Pancreas (tissue), 10 donors: Measurements from ENCODE around the gene RBM20. TPM values are rescaled to one million over a fixed set of nuclear protein-coding genes. Genes with fewer than 3 reads are reported as not detected.

ENCODE experiments used
- ATAC-seq, 4 donors: fragments of 200-7000 bp; cut with Tn5 transposase; one replicate each; pipeline versions ENCODE4 v1.8.0 to v1.9.1; 2020; ENCODE audit warnings: mild to moderate bottlenecking in 4 of 4, moderate library complexity in 4 of 4
- DNase-seq, 6 donors: peaks; one replicate each; pipeline ENCODE4 v3.0.0-alpha.2; 2020
- FAIRE-seq: peaks from 2 replicates; lab custom pipeline; 2012; peaks lifted over from hg19 to GRCh38; lab: Jason Lieb, UNC
- H3K27ac ChIP-seq, 4 donors: fragments of 200-600 bp; sonication (generic); 1 replicate in 3 of 4; 2 replicates in 1 of 4; pipeline versions ENCODE4 v1.5.0 to v1.8.0; 2020
- H3K27me3 ChIP-seq, 4 donors: fragments of 200-600 bp; one replicate each; pipeline ENCODE4 v1.8.0; 2021
- H3K36me3 ChIP-seq, 3 donors: fragments of 200-600 bp; sonication (generic) in 1 of 3; one replicate each; pipeline versions ENCODE4 v1.5.0 to v1.8.0; 2020 to 2021
- H3K4me1 ChIP-seq, 3 donors: fragments of 200-600 bp; one replicate each; pipeline ENCODE4 v1.8.0; 2021
- H3K4me3 ChIP-seq, 4 donors: fragments of 200-600 bp; sonication (generic) in 2 of 4; one replicate each; pipeline versions ENCODE4 v1.5.0 to v1.8.0; 2020 to 2021
- H3K9me3 ChIP-seq, 4 donors: fragments of 200-600 bp; one replicate each; pipeline ENCODE4 v1.8.0; 2021
- CTCF ChIP-seq, 4 donors: fragments of 200-600 bp; sonication (generic) in 3 of 4; IDR thresholded peaks; one replicate each; pipeline versions ENCODE4 v1.5.0 to v1.8.0; 2021; ENCODE audit warnings: antibody characterized with exemption in 4 of 4
- WGBS, 2 donors: extraction: QIAGEN DNeasy Blood & Tissue Kit; methylation state at CpG; one replicate each; pipeline ENCODE4 v1.1.7; 2013; 5-methylcytosine and 5-hydroxymethylcytosine counted together
- intact Hi-C, 3 donors: fragments of 100-400 bp; cut with DNase I; formaldehyde crosslinking; loops; one replicate each; pipeline versions ENCODE4 v1.11.1 to v1.14.2; 2022
- polyA plus RNA-seq, 2 donors: library from polyadenylated mRNA; stranded (reverse); fragments of 200-250 nt; gene quantifications; one replicate each; pipeline ENCODE4 v1.2.3, GENCODE V29; 2013
- total RNA-seq, 6 donors: library from RNA; stranded (reverse); fragmentation: NEBNext Ultra II Directional in 4 of 6; extraction: Animal tissue kit (Norgen Biotek cat#: 25700) in 4 of 6; gene quantifications; one replicate each; pipeline versions ENCODE4 v1.2.1 to v1.2.4, GENCODE V29; 2021 to 2023
- donor health status: healthy with polysubstance abuse.
- donor health status: DM: no; HTN: no; CAD: no; lungs with moderate emphysema.
- donor health status: DM: no; HTN: no; CAD: no.
- donor health status: control.
- donor health status: control.
- donor health status: Bipolar disorder and iron deficiency.
- donor health status: DM: yes; HTN: yes; CAD: no.
- donor health status: DM: no; HTN: no; CAD: no.
- donor health status: DM: no; HTN: no; CAD: no.
- donor health status: DM: yes; HTN: yes; CAD: no.

The RBM20 gene
- total and polyA plus RNA-seq, 8 donors, result 0.79 to 23.6 (median 3.7) TPM

DNA sequence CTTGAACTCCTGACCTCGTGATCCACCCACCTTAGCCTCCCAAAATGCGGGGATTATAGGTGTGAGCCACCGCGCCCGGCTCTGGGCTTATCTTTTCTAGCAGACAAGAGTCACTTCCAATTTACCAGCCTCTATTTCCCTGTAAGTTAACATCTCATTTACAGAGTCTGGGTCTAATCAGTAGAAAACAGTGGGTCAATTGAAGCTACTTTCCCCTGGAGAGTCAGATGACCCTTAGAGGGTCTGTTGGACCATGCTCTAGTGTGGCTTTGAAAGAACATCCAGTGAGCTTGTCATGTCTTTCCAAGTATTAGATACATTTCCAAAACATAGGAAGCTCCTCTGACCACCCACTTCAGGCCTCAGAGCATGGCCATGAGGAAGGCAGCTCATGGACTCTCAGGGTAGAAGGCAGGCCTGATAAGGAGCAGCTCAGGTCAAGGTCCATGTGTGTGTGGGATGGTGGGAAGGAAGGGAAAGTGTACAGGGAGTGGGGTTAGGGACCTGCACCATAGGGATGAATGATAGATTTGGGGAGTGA lies 27.6 kb upstream of the RBM20 start:
- no peaks in the 10 kb centered on the region for H3K36me3 ChIP-seq
- H3K9me3 ChIP-seq, result no peaks in the 10 kb centered on the region
- intact Hi-C loops, result no loop called here
- no peaks in the 10 kb centered on the region for H3K27me3 ChIP-seq
- DNase-seq (no peak), ATAC-seq (no peak), FAIRE-seq (no peak)
- H3K4me1 ChIP-seq, result no peaks in the 10 kb centered on the region
- H3K4me3 ChIP-seq, result no peak overlapping the region
- TF ChIP-seq CTCF (IDR thresholded peaks at IDR 0.05), result no peak
- WGBS, 2 donors, result 94 to 98% methylated on average over 5 of the region's 5 CpGs
- H3K27ac ChIP-seq, result no peak overlapping the region

DNA sequence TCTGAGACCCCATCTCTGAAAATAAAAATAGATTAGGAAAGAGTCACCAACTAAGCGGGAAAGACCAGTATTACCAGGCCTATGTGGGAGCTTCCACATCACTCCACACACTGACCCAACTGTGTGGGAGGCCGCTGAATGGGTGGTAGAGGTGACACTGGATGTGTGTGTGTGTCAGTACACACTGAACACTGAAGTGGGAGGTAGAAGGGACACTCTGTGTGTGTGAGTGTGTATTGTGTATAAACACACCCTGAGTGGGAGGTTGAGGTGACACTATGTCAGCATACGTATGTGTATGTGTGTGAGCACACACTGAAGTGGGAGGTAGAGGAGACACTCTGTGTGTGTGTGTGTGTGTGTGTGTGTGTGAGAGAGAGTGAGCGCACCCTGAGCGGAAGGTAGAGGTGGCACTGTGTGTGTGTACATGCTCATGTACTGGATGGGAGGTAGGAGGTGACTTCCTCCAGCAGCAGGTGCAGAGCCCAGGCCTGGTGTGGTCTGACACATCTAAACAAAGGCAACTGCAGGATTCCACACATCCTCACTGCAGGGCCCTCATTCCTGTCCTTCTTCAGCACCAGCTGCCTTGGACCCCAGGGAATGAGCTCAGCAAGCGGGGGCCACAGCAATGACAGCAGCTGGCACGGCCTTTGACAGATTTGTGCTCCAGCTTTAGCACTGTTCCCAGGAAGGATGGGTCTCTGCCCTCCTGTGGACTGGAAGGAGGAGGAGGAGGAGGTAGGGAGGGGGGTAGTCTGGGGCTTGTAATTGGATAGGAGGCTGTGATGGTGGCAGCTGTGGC lies 26.5 kb upstream of the RBM20 start:
- no peak overlapping the region for H3K27ac ChIP-seq
- 93 to 96% methylated on average over 7 of the region's 7 CpGs for WGBS, 2 donors
- FAIRE-seq, result no peak

GRCh38 chr10:110618230-110618610 lies 25.9 kb upstream of the RBM20 start:
- WGBS, 2 donors, result 67 to 74% methylated on average over 5 of the region's 5 CpGs
- H3K36me3 ChIP-seq, result no peaks in the 10 kb centered on the region
- no peak overlapping the region for H3K27ac ChIP-seq
- no peaks in the 10 kb centered on the region for H3K9me3 ChIP-seq
- DNase-seq (no peak), ATAC-seq (no peak), FAIRE-seq (no peak)
- intact Hi-C loops, result no loop called here
- no peaks in the 10 kb centered on the region for H3K4me1 ChIP-seq
- TF ChIP-seq CTCF (IDR thresholded peaks at IDR 0.05), result no peak
- no peaks in the 10 kb centered on the region for H3K27me3 ChIP-seq
- no peak overlapping the region for H3K4me3 ChIP-seq

More for the DNA sequence above, 26.5 kb upstream of the RBM20 start:
- Histone ChIP-seq H3K9me3 (no peaks in the 10 kb centered on the region), H3K4me1 (no peaks in the 10 kb centered on the region), H3K27me3 (no peaks in the 10 kb centered on the region), H3K4me3 (no peak overlapping the region), H3K36me3 (no peaks in the 10 kb centered on the region)
- DNase-seq (no peak), ATAC-seq (no peak)
- no peak for TF ChIP-seq CTCF (IDR thresholded peaks at IDR 0.05)
- intact Hi-C loops, result no loop called here

DNA sequence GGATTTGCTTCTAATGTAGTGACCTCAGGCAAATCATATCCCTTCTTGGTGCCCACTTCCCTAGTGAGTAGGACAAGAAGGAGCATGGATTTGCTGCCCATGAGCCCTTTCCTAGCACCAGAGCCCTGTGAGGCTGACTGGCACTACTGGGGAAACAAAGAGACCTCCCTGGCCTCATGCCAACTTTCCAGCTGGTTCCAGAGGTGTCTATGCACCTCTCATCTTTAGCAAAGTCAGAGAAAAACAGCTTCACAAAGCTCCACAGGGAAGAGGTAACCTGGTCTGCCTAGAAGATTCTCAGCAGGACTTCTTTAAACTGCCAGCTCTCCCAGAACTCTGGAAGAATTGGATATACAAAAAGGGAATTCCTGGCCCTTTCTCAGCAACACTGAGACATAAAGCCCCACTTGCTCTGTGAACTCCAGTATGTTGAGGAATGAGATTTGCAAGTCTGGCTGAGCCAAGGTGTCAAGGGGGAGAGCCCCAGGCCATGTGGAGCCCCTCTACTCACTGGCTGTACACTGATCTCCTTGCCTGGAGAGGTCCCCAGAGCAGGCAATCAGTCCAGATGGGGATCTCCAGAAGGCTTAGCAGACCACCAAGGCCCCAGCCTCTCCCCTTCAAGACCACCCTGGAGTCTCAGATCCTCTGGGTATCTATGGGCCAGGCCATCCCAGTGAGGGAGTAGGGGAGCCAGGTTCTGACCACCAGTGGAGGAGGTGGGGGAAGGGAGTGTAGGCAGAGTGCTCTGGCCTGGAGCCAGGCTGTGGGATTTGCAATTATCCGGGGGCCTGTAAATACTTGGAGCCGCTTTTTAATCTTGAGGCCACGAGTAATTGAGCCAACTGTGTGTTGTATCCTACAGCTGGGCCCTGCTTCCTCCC lies 24.4 kb upstream of the RBM20 start:
- no peak overlapping the region for H3K27ac ChIP-seq
- H3K36me3 ChIP-seq, result no peaks in the 10 kb centered on the region
- no peaks in the 10 kb centered on the region for H3K4me1 ChIP-seq
- DNase-seq (no peak), FAIRE-seq (no peak), ATAC-seq (no peak)
- no peak overlapping the region for H3K4me3 ChIP-seq
- H3K9me3 ChIP-seq, result no peaks in the 10 kb centered on the region
- intact Hi-C loops, result no loop called here
- TF ChIP-seq CTCF (IDR thresholded peaks at IDR 0.05), result no peak
- H3K27me3 ChIP-seq, result no peaks in the 10 kb centered on the region
- WGBS, 2 donors, result 61 to 77% methylated on average over 3 of the region's 3 CpGs
